CD4-positive, alpha-beta T cell treated with Interferon gamma for 1 hour (primary cell): Measurements from ENCODE around the gene SEPHS2.
A peak's percentile ranks its signal among the peaks of the same experiment; 100 is the strongest.
"Not testable (repeated sequence)": the region's sequence is repeated elsewhere in the genome, so short reads cannot be mapped to it uniquely, and the experiment has no call there.

Source experiments
- DNase-seq: peaks from one replicate; pipeline ENCODE4 v3.0.0-alpha.2; 2020

SEPHS2 gene, protein sequence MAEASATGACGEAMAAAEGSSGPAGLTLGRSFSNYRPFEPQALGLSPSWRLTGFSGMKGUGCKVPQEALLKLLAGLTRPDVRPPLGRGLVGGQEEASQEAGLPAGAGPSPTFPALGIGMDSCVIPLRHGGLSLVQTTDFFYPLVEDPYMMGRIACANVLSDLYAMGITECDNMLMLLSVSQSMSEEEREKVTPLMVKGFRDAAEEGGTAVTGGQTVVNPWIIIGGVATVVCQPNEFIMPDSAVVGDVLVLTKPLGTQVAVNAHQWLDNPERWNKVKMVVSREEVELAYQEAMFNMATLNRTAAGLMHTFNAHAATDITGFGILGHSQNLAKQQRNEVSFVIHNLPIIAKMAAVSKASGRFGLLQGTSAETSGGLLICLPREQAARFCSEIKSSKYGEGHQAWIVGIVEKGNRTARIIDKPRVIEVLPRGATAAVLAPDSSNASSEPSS

DNA sequence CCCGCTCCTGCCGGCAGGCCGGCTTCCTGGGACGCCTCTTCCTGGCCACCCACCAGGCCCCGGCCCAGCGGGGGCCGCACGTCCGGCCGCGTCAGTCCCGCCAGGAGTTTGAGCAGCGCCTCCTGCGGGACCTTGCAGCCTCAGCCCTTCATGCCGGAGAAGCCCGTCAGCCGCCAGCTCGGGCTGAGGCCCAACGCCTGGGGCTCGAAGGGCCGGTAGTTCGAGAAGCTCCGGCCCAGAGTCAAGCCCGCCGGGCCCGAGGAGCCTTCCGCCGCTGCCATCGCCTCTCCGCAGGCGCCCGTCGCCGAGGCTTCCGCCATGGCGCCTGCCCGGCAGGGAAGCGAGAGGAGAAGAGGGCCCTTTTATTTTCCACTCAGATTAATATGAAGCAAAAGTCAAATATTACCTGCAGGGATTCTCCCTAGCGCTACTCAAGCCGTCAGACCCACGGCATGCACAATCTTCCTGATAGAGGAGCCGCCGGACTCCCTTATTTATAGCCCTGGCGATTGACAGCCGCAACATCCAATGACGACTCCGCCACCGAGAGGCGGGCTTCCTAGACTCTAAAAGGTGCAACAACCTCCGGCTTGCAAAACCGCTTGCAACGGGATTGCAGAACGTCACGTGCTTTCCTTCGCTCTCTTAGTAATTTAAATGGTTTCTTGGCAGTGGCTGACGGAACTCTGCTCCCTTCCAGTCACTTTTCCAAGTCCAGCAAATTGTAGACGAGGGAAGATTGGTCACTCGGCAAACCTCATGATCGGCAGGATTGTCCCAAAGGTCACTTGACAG lies at the start of gene SEPHS2:
Gene SEPHS2 (minus strand): TSS at position 467 of the 795 bp plus-strand sequence. CDS start 147 bp downstream, at position 320.
- DNase-seq: peak; percentile 95

GRCh38 chr16:30494709-30495108 lies 49.0 kb upstream of the SEPHS2 start:
- no peak for DNase-seq

GRCh38 chr16:30493941-30494488 lies 48.3 kb upstream of the SEPHS2 start:
- no peak for DNase-seq

DNA sequence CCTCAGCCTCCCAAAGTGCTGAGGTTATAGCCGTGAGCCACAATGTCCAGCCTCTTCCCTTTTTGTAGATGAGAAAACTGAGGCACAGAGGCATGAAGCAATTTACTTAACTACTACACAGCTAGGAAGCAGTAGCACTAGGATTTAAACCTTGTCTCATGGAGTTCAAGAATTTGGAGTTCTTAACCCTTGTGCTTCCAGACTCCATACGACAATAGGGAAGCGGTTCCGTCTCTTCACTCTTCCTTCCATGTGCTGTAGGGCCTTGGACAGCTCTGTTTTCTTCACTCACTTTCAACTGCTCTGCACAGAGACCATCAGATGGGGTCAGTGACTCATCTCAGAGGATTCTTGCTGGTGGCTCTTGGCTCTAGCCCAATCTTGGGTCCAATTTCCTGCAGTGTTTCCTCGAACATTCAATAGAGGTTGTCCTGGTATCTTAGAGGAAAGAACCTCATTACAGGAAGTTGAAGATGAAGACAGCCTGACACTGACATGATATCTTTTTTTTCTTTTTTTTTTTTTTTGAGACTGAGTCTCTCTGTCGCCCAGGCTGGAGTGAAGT lies 46.2 kb upstream of the SEPHS2 start:
- DNase-seq: no peak

DNA sequence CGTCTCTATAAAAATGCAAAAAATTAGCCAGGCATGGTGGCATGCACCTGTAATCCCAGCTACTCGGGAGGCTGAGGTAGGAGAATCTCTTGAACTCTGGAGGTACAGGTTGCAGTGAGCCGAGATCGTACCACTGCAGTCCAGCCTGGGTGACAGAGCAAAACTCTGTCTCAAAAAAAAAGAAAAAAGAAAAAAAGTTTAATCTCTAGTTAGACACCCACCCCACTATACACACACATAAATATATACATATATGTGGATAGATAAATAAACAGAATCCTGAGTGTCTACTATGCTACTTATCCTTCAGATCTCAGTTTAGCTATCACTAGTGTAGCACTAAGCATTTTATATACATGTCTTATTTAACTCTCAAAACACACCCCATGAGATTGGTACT lies 45.6 kb upstream of the SEPHS2 start:
- no peak for DNase-seq

GRCh38 chr16:30490210-30490609 lies 44.5 kb upstream of the SEPHS2 start:
- no peak for DNase-seq

DNA sequence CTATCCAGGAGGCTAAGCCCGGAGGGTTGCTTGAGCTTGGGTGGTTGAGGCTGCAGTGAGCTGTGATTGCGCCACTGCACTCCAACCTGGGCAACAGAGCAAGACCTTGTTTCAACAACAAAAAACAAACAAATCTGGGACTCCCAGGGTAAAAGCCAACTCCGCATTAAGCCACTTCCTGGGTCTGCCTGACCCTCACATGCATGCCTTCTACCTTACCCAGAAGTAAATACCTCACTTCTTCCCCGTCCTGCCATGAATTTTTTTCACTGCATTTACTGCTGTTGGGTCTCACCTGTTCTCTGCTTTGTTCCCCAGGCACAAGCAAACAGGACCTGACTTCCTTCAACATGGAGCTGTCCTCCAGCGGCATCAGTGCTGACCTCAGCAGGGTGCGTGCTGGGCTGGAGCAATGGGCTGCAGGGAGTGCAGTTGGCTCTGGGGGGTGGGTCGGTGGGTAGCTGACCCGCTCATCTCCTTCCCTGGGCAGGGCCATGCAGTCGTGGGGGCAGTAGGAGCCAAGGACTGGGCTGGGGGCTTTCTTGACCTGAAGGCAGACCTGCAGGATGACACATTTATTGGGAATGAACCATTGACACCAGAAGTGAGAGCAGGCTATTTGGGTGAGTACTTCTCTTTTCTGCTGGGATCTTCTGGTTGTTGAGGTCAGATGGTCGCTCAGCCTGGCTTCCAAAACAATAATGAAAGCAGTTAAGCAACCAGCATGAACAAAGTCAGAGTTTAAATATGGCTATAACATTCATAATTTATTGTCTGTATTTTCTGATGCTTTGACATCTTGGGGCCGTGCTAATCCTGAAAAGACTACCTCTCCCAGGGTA lies 43.3 kb upstream of the SEPHS2 start:
- no peak for DNase-seq

- no peak for DNase-seq
Observed at GRCh38 chr16:30485818-30486436, 40.3 kb upstream of the SEPHS2 start.

GRCh38 chr16:30484887-30485286 lies 39.2 kb upstream of the SEPHS2 start:
- no peak for DNase-seq

DNA sequence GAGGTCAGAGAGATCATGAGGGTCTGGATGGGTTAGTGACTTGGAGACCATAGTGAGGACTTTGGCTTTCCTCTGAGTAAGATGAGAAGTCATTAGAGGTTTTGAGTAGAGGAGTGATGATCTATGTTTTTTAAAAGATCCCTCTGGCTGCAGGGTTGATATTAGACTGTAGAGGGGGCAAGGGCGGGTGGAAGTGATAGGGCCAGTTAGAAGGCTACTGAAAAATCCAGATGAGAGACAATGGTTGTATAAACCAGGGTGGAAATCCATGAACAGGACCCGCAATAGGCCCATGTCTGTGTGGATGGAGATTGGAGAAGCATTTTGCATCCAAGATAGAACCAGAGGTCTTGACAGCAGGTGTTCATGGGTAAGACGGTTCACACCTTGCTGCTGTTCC lies 36.7 kb upstream of the SEPHS2 start:
- no peak for DNase-seq

DNA sequence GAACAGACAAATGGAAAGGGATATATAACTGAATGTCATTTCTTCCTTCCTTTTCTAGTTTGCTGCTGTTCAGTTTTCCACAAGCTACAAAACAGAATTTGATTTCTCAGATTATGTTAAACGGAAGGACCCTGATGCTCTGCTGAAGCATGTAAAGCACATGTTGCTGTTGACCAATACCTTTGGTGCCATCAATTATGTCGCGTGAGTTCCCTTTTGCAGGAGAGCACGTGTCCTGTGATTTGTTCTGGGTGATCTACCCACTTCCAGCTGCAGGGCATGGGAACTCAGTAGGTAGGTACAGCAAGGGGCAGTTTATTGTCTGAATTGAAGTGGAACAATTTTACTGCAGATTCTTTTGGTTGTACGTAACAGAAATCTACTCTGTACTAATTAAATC lies 35.7 kb upstream of the SEPHS2 start:
- DNase-seq: no peak

- no peak for DNase-seq
Observed at GRCh38 chr16:30478766-30479478, 33.2 kb upstream of the SEPHS2 start.

GRCh38 chr16:30477773-30478172 lies 32.1 kb upstream of the SEPHS2 start:
- DNase-seq: not testable (repeated sequence)

GRCh38 chr16:30476991-30477390 lies 31.3 kb upstream of the SEPHS2 start:
- DNase-seq: no peak

DNA sequence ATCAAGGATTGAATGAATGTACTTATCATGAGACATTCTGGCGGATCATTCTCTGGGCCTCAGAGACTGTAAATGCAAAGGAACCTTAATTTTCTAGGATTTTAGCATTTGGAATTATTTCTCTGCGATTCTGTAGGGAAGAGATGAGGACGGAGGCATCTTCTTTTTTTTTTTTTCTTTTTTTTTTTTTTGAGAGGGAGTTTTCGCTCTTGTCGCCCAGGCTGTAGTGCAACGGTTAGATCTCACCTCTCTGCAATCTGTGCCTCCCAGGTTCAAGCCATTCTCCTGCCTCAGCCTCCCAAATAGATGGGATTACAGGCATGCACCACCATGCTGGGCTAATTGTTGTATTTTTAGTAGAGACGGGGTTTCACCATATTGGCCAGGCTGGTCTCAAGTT lies 29.0 kb upstream of the SEPHS2 start:
- DNase-seq: no peak

DNA sequence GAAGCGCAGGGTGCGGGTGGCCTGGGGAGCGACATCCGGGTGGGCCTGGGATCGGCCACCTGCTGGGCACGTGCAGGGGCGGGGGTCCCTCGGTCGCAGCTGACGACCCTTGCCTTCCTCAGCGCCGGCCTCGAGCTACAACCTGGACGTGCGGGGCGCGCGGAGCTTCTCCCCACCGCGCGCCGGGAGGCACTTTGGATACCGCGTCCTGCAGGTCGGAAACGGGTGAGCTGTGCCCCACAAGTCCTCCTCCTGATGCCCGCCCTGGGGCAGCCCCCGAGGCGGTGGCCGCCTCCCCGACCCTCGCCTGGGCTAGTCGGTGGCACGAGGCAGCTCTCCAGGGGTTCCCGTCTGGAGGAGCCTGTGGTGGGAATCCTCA lies 28.4 kb upstream of the SEPHS2 start:
- DNase-seq: no peak

- peak; percentile 46 for DNase-seq
Observed at GRCh38 chr16:30473231-30474073, 27.8 kb upstream of the SEPHS2 start.

- DNase-seq: peak; percentile 83
Observed at GRCh38 chr16:30472328-30472942, 26.8 kb upstream of the SEPHS2 start, which contains the start of gene ITGAL. TSS of gene ITGAL (plus strand) at chr16:30472742. CDS start at chr16:30472838, 96 bp downstream.

DNA sequence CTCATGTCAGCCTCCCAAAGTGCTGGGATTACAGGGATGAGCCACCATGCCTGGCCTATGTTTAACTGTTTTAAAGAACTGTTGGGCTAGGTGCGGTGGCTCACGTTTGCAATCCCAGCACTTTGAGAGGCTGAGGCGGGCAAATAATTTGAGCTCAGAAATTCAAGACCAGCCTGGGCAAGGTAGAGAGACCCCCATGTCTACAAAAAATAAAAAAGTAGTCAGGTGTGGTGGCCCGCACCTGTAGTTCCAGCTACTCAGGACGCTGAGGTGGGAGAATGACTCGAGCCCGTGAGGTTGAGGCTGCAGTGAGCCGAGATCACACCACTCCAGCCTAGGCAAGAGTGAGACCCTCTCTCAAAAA lies 24.9 kb upstream of the SEPHS2 start:
- no peak for DNase-seq

GRCh38 chr16:30470170-30470512 lies 24.5 kb upstream of the SEPHS2 start:
- no peak for DNase-seq
